ENCODE results near the gene PLCB4.
"Not testable (repeated sequence)": the region's sequence is repeated elsewhere in the genome, so short reads cannot be mapped to it uniquely, and the experiment has no call there.

Gene PLCB4

DNA sequence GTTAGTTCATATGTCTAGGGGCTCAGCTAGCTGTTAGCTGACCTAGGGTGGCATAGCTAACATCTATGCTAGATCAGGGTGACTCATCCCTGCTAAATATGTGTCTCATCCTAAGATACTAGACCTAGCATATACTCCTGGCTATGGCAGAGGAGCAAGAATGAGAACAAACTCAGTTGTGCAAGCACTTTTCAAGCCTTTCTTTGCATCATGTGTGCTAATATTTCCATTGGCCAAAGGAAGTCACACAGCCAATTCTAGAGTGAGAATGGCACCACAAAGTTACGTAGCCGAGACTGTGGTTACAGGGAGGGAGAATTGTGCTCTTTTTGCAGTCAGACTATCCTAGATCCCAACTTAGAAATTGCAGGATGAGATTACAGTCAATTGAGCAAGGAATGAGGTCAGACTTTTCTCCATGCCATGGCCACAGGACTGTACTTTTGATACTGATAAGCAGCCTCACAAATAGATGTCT lies 78.7 kb downstream of the PLCB4 start:
- TF ChIP-seq TAF1 (IDR thresholded peaks at IDR 0.05; ENCODE audit: borderline replicate concordance, low read depth, low read length) (no peak), POLR2AphosphoS5 (IDR thresholded peaks at IDR 0.05; ENCODE audit: low read depth, low read length) (no peak), POLR2A (IDR thresholded peaks at IDR 0.05; ENCODE audit: low read depth, low read length) (no peak)
- FAIRE-seq (no peak), DNase-seq (ENCODE audit: insufficient read length) (no peak)

DNA sequence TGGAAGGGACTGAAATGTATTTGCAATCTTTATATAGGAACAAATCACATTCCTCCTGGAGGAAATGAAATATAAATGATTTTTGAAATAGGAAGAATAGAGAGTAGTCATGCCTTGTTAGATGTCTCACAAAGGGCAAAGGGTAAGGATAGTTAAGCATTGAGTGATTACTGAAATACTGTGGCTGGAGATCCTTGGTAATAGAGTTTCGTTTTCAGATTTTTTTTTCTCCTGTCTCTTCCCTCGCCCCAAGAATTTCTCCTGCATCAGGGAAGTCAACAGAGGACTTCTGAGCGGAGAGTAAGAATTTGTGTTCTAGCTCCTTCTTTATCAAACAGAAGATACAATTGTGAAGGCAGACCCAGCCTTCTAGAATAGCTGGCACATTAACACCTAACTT lies 79.4 kb downstream of the PLCB4 start:
- TF ChIP-seq TAF1 (IDR thresholded peaks at IDR 0.05; ENCODE audit: borderline replicate concordance, low read depth, low read length), result no peak
- TF ChIP-seq POLR2A (IDR thresholded peaks at IDR 0.05; ENCODE audit: low read depth, low read length), result no peak
- DNase-seq (ENCODE audit: insufficient read length), result no peak
- no peak for FAIRE-seq

DNA sequence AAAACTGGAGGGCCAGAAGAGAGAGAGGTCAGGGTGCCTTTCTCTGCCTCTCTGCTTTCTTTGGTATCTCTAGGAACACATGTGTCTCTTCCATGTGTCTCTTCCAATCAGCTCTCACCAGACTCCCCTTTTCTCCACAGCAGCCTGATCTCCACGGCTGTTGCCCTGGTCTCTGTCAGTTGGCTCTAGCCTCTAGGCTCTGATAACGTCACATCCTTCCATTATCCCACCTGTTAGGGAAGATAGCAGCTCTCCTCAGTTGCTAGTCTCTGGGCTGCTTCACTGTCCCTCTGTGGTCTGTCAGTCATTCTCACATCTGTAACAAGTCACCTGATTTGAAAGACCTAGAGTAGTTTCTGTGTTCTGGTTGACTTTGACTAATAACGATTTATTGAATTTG lies 80.2 kb downstream of the PLCB4 start:
- no peak for FAIRE-seq
- DNase-seq (ENCODE audit: insufficient read length), result no peak
- TF ChIP-seq POLR2A (IDR thresholded peaks at IDR 0.05; ENCODE audit: low read depth, low read length) (no peak), TAF1 (IDR thresholded peaks at IDR 0.05; ENCODE audit: borderline replicate concordance, low read depth, low read length) (no peak), POLR2AphosphoS5 (IDR thresholded peaks at IDR 0.05; ENCODE audit: low read depth, low read length) (no peak)

DNA sequence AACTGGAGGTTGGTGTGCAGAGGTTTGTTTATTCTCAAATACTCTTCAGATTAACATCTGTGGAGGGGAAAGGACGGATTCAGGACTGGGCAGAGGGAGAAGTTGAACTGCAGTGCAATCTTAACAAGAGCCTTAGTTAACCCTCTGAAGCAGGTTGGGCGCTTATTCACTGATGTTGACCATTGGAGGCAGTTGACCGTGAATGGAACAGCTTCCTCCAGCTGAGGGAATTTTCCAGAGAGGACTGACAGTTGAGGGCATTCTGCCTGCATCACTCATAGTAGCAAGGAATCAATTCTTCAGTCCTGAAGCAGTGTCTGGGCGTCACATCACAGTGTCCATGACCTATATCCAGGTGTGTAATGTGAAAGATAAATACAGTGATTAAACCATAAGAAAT lies 80.9 kb downstream of the PLCB4 start:
- DNase-seq (ENCODE audit: insufficient read length), result no peak
- no peak for FAIRE-seq
- no peak for TF ChIP-seq POLR2AphosphoS5 (IDR thresholded peaks at IDR 0.05; ENCODE audit: low read depth, low read length)

DNA sequence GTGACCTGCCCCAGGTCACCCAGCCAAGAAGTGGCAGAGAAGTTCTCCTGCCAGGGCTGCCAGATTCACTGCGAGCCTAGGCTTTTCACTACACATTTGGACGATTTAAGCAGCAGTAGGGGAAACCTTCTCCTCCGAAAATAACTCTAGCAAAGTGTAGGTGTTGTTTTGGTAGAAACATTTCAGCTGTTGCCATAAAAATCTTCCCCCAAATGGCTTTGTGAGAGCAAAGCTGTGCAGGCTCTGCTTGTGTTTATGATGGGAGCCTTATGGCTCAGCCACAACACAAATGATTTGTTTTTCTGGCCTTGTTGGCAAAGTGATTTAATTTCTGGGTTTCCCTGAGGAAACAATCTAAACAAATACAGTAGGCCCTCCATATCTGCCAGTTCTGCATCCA lies 81.8 kb downstream of the PLCB4 start:
- TF ChIP-seq POLR2AphosphoS5 (IDR thresholded peaks at IDR 0.05; ENCODE audit: low read depth, low read length), result no peak
- no peak for TF ChIP-seq POLR2A (IDR thresholded peaks at IDR 0.05; ENCODE audit: low read depth, low read length)
- no peak for TF ChIP-seq TAF1 (IDR thresholded peaks at IDR 0.05; ENCODE audit: borderline replicate concordance, low read depth, low read length)
- DNase-seq (ENCODE audit: insufficient read length), result no peak
- FAIRE-seq, result no peak

DNA sequence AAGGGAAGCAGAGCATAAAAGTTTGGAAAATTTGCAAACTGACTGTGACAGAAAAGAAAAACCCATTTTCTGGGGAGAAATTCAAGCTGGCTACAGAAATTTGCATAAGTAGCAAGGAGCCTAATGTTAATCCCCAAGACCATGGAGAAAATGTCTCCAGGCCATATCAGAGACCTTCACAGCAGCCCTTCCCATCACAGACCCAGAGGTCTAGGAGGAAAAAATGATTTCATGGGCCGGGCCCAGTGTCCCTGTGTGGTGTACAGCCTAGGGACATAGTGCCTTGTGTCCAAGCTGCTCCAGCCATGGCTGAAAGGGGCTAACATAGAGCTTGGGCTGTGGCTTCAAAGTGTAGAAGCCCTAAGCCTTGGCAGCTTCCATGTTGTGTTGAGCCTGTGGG lies 83.3 kb downstream of the PLCB4 start:
- not testable (repeated sequence) for DNase-seq (ENCODE audit: insufficient read length); FAIRE-seq

DNA sequence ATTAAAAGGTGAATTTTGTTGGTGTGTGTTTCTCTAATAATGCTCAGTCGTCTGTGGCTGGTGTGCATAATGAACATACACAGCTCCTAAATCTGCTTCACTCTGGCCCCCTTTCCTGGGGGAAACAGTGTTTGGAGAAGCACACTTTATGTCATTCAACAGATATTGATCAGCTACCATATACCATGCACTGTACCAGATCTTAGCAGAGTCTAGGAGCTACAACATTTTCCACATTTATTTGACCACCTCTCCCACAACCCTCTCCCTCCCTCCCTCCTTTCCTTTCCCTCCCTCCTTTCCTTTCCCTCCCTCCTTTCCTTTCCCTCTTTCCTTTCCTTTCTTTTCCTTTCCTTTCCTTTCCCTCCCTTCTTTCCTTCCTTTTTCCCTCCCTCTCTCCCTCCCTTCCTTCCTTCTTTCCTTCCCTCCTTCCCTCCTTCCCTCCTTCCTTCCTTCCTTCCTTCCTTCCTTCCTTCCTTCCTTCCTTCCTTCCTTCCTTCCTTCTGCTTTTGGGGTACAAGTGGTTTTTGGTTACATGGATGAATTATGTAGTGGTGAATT lies 85.7 kb downstream of the PLCB4 start:
- FAIRE-seq, result no peak
- TF ChIP-seq POLR2AphosphoS5 (IDR thresholded peaks at IDR 0.05; ENCODE audit: low read depth, low read length), result no peak
- no peak for TF ChIP-seq POLR2A (IDR thresholded peaks at IDR 0.05; ENCODE audit: low read depth, low read length)
- TF ChIP-seq TAF1 (IDR thresholded peaks at IDR 0.05; ENCODE audit: borderline replicate concordance, low read depth, low read length), result no peak
- DNase-seq (ENCODE audit: insufficient read length), result no peak

DNA sequence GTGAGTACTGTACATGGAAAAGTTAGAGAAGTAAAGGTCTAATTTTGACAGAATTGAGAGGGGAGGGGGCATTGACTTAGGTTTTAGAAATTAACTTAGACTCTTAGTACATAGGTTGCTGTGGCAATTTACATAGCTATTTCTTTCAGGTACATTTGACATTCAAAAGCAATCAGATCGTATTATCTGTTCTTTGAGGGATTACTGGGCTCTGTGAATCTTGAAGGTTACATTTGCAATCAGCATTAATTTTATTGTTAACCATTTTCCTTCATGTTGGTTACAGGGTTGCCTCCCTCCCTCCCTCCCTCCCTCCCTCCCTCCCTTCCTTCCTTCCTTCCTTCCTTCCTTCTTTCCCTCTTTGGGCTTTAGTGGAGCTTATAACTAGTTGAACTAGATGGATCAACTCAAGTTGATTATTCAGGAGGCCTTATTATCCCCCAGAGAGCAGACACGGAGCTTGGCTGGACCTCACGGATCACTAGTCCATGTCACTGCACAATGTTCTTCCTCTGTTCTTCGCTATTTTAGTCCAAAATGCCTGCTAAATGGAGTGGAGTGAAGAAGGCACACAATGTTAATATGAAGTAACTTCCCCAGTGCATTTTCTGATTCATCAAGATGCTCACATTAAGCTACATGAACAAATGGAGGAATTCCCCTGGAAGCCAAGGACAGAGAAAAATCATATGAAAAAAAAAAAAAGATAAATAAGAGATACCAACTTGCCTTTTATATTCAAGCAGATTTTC lies 87.8 kb downstream of the PLCB4 start:
- FAIRE-seq, result no peak
- DNase-seq (ENCODE audit: insufficient read length), result no peak
- TF ChIP-seq POLR2A (IDR thresholded peaks at IDR 0.05; ENCODE audit: low read depth, low read length), result no peak
- no peak for TF ChIP-seq POLR2AphosphoS5 (IDR thresholded peaks at IDR 0.05; ENCODE audit: low read depth, low read length)
- no peak for TF ChIP-seq TAF1 (IDR thresholded peaks at IDR 0.05; ENCODE audit: borderline replicate concordance, low read depth, low read length)

DNA sequence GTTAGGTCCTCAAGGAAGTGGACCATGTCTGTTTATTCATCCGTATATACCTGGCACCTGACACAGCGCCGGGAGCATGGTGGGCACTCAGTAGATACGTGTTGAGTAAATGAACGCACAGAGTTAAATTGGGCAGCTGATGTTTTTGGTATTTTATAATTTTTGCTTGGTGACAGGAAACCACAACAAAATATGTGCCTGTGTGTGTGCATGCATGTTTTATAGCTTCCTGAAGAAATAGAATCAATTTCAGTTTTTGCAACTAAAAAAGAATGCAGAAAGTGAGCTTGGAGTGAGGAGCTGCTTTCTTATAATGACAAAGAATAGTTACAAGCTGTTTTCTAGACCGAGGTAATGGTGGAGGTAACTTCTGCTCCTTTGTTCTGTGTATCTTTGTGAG lies 91.4 kb downstream of the PLCB4 start:
- FAIRE-seq (no peak), DNase-seq (ENCODE audit: insufficient read length) (no peak)
- TF ChIP-seq POLR2AphosphoS5 (IDR thresholded peaks at IDR 0.05; ENCODE audit: low read depth, low read length) (no peak), POLR2A (IDR thresholded peaks at IDR 0.05; ENCODE audit: low read depth, low read length) (no peak), TAF1 (IDR thresholded peaks at IDR 0.05; ENCODE audit: borderline replicate concordance, low read depth, low read length) (no peak)

DNA sequence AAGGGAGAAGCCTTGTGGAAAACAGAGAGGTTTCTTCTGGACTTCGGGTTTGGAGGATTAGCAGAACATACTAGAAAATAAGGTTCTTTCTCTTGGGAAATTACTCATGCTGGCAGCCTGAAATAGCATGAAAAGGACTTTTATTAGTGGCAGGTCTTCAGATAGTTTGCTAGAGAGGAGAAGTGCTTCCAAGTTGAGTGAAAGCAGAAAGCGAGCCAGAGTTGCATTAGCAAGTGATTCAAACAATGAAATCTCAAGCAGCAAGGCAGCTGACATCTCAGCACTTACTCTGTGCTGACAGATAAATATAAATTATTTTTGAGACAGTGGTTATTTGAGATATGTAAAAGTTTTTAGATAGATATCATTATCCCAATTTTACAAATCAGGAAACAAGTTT lies 91.9 kb downstream of the PLCB4 start:
- DNase-seq (ENCODE audit: insufficient read length) (no peak), FAIRE-seq (no peak)
- TF ChIP-seq TAF1 (IDR thresholded peaks at IDR 0.05; ENCODE audit: borderline replicate concordance, low read depth, low read length), result no peak
- no peak for TF ChIP-seq POLR2A (IDR thresholded peaks at IDR 0.05; ENCODE audit: low read depth, low read length)
- no peak for TF ChIP-seq POLR2AphosphoS5 (IDR thresholded peaks at IDR 0.05; ENCODE audit: low read depth, low read length)

DNA sequence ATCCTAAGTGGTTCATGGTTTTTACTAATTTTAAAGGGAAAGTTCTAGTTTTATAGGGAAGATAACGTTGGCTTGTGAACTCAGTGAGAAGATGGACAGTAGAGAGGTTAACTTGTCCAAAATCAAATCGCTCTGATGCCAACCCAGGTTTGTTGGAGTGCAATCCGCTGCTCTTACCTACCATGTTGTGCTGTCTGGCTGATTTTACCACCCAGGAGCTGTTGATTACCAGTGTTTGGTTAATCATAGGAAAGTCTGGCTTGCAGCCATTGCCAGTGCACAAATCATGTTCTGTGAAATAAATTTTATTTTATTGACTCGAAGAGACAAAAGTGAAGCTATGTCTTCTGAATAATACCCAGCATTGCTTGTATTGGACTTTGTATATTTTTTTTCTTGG lies 92.4 kb downstream of the PLCB4 start:
- TF ChIP-seq POLR2A (IDR thresholded peaks at IDR 0.05; ENCODE audit: low read depth, low read length) (no peak), TAF1 (IDR thresholded peaks at IDR 0.05; ENCODE audit: borderline replicate concordance, low read depth, low read length) (no peak), POLR2AphosphoS5 (IDR thresholded peaks at IDR 0.05; ENCODE audit: low read depth, low read length) (no peak)
- FAIRE-seq, result no peak

DNA sequence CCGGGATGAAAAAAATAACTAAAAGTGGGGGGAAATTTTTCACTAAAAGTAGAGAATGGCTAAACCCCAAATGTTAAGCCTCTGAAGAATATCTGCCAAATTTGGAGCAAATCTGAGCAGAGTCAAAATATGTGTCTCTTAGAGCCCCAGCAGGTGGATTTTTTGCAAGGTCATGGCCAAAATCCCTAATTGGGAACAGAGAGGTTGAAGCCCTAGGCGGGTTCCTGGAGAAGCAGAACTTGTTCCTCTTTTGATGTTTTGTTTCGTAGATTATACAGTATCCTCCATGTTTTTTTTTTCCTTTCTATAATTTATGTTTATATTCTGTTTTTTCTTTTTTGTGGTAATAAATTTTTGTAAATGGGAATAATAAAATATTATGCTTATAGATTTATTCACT lies 94.4 kb downstream of the PLCB4 start:
- DNase-seq (ENCODE audit: insufficient read length) (no peak), FAIRE-seq (no peak)
- TF ChIP-seq TAF1 (IDR thresholded peaks at IDR 0.05; ENCODE audit: borderline replicate concordance, low read depth, low read length), result no peak
- no peak for TF ChIP-seq POLR2A (IDR thresholded peaks at IDR 0.05; ENCODE audit: low read depth, low read length)
- no peak for TF ChIP-seq POLR2AphosphoS5 (IDR thresholded peaks at IDR 0.05; ENCODE audit: low read depth, low read length)

More for the DNA sequence above, 92.4 kb downstream of the PLCB4 start:
- no peak for DNase-seq (ENCODE audit: insufficient read length)
